Fibroblast of peridontal ligament (primary cell): ENCODE data around the gene HYAL2.
A peak's percentile ranks its signal among the peaks of the same experiment; 100 is the strongest.
"Not testable (repeated sequence)": the region's sequence is repeated elsewhere in the genome, so short reads cannot be mapped to it uniquely, and the experiment has no call there.

Experiments used
- DNase-seq: peaks from one replicate; pipeline ENCODE4 v3.0.0-alpha.2; 2010; ENCODE audit errors: extremely low read depth

The HYAL2 gene

DNA sequence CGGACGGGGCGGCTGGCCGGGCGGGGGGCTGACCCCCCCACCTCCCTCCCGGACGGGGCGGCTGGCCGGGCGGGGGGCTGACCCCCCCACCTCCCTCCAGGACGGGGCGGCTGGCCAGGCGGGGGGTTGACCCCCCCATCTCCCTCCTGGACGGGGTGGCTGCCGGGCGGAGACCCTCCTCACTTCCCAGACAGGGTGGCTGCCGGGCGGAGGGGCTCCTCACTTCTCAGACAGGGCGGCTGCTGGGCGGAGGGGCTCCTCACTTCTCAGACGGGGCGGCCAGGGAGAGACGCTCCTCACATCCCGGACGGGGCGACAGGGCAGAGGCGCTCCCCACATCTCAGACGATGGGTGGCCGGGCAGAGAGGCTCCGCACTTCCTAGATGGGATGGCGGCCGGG is 10.5 kb downstream of the HYAL2 start:
- not testable (repeated sequence) for DNase-seq

GRCh38 chr3:50304601-50305000 is 17.9 kb downstream of the HYAL2 start:
- no peak for DNase-seq

- DNase-seq: no peak
Observed at GRCh38 chr3:50303013-50303815, 19.3 kb downstream of the HYAL2 start, which contains the start of gene HYAL1. HYAL1 (minus strand) TSS chr3:50303574; CDS start chr3:50302956, 618 bp downstream.

- DNase-seq: no peak
Observed at GRCh38 chr3:50302095-50303012, 20.2 kb downstream of the HYAL2 start.

- no peak for DNase-seq
Observed at GRCh38 chr3:50300681-50301254, 21.8 kb downstream of the HYAL2 start.

GRCh38 chr3:50299929-50300680 is 22.4 kb downstream of the HYAL2 start:
- DNase-seq: peak; percentile 57

GRCh38 chr3:50299638-50299928 is 23.0 kb downstream of the HYAL2 start:
- DNase-seq: no peak

DNA sequence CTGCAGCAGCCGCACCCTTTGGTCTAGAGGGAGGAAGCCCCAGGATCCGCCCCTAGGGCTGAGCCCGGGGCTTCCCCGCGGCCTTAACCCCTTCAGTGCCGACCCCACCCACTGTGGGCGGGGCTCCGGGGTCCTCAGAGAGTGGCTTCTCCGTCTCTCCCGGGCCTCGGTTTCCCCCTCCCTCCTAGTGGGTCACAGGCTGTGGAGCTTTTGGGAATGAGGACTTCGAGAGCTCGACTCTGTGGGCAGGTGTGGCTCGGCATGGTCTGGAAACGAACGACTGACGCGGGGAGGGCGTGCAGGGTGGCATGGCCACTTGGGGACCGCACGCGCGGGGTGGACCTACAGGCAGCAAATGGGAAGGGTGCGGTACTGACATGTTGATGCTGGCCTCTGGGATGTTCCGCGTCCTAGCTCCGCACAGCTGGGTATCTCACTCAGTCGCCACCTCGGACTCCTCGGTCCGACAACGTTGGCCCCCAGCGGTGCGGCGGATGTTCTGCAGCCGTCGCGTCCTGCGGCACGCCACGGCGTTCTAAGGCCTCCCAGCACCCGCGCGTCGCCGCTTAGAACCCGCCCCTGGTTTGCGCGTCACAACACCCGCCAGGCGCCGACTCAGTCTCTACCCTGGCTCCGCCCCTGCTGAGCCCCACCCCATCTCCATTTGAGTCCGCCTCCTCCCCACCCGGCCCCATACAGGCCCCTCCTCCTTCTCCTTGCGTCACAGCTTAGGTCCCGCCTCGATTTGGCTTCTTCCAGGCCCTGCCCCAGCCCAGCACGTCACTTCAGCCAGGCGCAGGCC is 23.5 kb downstream of the HYAL2 start, which contains the start of the genes HYAL3 and NAA80:
Gene HYAL3 (minus strand): TSS at position 570 of the 802 bp plus-strand sequence. CDS start 3,803 bp downstream, outside the sequence.
Gene NAA80 (minus strand): TSS at position 570 of the 802 bp plus-strand sequence. CDS start 1,942 bp downstream, outside the sequence.
- peak; percentile 99 for DNase-seq

DNA sequence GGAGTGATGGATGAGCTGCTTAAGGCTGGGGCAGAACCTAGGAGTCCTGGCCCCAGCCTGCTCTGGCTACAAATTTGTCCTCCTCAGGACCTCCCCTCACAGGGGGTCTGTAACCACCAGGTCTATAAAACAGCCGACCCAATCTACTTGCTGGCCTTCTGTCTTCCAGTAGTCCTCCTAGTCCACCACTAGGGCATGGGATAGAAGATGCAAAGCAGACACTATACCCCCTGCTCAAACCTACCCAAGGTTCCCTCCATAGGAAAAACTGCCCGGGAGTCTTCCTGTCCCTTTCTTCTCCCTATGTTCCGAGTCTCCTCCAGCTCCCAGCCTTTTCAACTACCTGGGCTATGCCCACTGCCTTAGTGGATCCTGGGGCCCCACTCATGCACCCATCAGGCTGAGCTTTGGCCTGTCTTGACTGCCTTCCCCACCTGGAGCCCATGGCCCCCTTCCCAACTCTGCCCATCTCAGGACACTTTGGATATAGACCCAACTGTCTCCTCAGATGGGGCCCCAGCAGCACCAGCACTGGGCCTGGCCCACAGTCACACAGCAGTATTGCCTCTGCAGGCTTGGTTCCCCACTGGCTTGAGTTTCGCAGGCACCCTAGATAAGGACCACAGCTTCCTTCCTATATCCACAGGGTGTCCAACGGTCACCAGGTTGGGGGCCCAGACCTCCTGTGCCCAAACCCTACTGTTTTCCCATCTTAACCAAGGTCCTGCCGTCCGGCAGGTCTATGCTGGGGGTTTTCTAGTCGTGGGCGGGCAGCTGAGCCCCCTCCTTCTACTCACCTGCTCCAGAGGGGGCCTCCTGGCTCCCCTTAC is 24.4 kb downstream of the HYAL2 start:
- no peak for DNase-seq

GRCh38 chr3:50297384-50297775 is 25.2 kb downstream of the HYAL2 start:
- no peak for DNase-seq

- DNase-seq: no peak
Observed at GRCh38 chr3:50296721-50297383, 25.7 kb downstream of the HYAL2 start.

GRCh38 chr3:50295553-50296431 is 26.8 kb downstream of the HYAL2 start:
- no peak for DNase-seq

- DNase-seq: no peak
Observed at GRCh38 chr3:50294492-50295403, 27.8 kb downstream of the HYAL2 start.

GRCh38 chr3:50294089-50294488 is 28.5 kb downstream of the HYAL2 start:
- DNase-seq: no peak

DNA sequence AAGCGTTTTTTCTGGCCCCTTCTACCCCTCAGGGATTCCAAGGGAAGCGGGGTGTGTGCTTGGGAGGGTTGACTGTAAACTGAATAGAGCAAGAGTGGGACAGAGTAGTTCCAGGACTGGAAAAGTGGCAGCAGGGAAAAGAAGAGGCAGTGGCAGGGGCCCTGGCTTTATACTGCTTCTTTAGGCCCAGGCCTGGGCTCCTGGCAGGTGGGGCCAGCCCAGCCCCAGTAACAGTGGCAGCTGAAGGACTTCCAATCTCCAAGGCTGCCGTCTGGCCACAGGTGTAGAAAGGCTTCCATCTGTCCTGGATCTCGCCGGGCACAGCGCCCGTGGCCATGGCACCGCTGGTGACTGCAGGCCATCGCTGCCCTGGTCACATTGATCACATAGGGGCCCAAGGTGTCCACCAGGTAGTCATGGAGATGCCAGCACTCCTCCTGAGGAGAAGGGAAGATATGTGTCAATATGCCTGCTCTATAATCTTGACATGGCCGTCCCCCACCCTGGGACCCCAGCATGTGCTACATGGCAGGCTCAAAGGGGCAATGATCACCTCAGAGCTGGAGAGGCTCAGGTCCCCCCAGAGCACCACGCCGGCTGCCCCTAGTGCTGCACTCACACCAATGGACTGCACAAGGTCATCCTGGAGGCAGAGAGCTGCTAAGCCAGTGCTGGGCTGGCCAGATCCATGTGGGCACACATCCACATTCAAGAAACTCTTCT is 29.3 kb downstream of the HYAL2 start:
- DNase-seq: no peak
